DND-41 (cell line): ENCODE measurements around the gene NUP188.

ENCODE experiments used
- EZH2 ChIP-seq: IDR thresholded peaks from 3 replicates; pipeline ENCODE4 v1.6.1; 2012; ENCODE audit warnings: borderline replicate concordance, low read depth, mild to moderate bottlenecking, moderate library complexity, low read length, inconsistent platforms; ENCODE audit not compliant: severe bottlenecking
- TF ChIP-seq, protein P1 (sequence below): IDR thresholded peaks from 2 replicates; pipeline ENCODE4 v1.5.1; 2012; ENCODE audit warnings: borderline replicate concordance, low read length, moderate library complexity, mild to moderate bottlenecking; ENCODE audit not compliant: poor library complexity, severe bottlenecking; ENCODE audit errors: extremely low read depth

DNA sequence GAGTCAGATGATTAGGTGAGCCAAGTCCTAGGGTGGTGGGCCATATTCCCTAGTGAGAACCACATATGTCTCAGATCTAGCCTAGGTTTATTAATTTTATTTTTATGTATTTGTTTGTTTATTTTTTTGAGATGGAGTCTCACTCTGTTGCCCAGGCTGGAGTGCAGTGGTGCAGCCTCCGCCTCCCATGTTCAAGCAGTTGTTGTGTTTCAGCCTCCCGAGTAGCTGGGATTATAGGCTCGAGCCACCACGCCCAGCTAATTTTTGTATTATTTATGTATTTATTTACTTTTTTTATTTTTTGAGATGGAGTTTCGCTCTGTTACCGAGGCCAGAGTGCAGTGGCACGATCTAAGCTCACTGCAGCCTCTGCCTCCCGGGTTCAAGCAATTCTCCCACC, 36.0 kb downstream of the NUP188 start:
- TF ChIP-seq, protein P1, sequence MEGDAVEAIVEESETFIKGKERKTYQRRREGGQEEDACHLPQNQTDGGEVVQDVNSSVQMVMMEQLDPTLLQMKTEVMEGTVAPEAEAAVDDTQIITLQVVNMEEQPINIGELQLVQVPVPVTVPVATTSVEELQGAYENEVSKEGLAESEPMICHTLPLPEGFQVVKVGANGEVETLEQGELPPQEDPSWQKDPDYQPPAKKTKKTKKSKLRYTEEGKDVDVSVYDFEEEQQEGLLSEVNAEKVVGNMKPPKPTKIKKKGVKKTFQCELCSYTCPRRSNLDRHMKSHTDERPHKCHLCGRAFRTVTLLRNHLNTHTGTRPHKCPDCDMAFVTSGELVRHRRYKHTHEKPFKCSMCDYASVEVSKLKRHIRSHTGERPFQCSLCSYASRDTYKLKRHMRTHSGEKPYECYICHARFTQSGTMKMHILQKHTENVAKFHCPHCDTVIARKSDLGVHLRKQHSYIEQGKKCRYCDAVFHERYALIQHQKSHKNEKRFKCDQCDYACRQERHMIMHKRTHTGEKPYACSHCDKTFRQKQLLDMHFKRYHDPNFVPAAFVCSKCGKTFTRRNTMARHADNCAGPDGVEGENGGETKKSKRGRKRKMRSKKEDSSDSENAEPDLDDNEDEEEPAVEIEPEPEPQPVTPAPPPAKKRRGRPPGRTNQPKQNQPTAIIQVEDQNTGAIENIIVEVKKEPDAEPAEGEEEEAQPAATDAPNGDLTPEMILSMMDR: no peak
- TF ChIP-seq EZH2: no peak
